NB4 (cell line): ENCODE measurements around the gene F7.
"Not testable (repeated sequence)": the region's sequence is repeated elsewhere in the genome, so short reads cannot be mapped to it uniquely, and the experiment has no call there.

Source experiments
- DNase-seq: peaks from one replicate; pipeline ENCODE4 v3.0.0; 2010; ENCODE audit warnings: low read depth
- H3K4me3 ChIP-seq: one replicate; pipeline ENCODE4 v1.5.1; 2011; ENCODE audit warnings: mild to moderate bottlenecking, low read depth, low read length, moderate library complexity
- CTCF ChIP-seq: IDR thresholded peaks from one replicate; pipeline ENCODE4 v1.5.1; 2012; ENCODE audit warnings: low read depth, low read length
- MAX ChIP-seq: IDR thresholded peaks from 2 replicates; pipeline ENCODE4 v1.6.1; 2011; ENCODE audit warnings: low read depth, low read length
- MYC ChIP-seq: IDR thresholded peaks from 2 replicates; pipeline ENCODE4 v1.6.1; 2011; ENCODE audit warnings: low read depth, low read length
- POLR2A ChIP-seq: IDR thresholded peaks from 2 replicates; pipeline ENCODE4 v1.6.1; 2011; ENCODE audit warnings: mild to moderate bottlenecking; ENCODE audit not compliant: insufficient read length; ENCODE audit errors: extremely low read depth

F7 gene

GRCh38 chr13:113109151-113110047 is 3.8 kb downstream of the F7 start:
- DNase-seq = no peak

GRCh38 chr13:113110048-113110851 is 4.7 kb downstream of the F7 start:
- DNase-seq = no peak
- no peak for TF ChIP-seq POLR2A
- H3K4me3 ChIP-seq = no peak overlapping the region

More at GRCh38 chr13:113109151-113110047, 3.8 kb downstream of the F7 start:
- H3K4me3 ChIP-seq = no peak overlapping the region
- TF ChIP-seq MAX (no peak), CTCF (no peak), POLR2A (no peak), MYC (no peak)

- H3K4me3 ChIP-seq = no peak overlapping the region
- no peak for TF ChIP-seq MYC
- TF ChIP-seq POLR2A = no peak
- no peak for TF ChIP-seq CTCF
- no peak for TF ChIP-seq MAX
- DNase-seq = no peak
Observed at GRCh38 chr13:113110852-113111315, 5.3 kb downstream of the F7 start.

GRCh38 chr13:113111821-113112220 is 6.2 kb downstream of the F7 start:
- H3K4me3 ChIP-seq, DNase-seq: not testable (repeated sequence)

GRCh38 chr13:113112475-113112874 is 6.9 kb downstream of the F7 start:
- not testable (repeated sequence) for DNase-seq, H3K4me3 ChIP-seq

- TF ChIP-seq MAX = no peak
- no peak for TF ChIP-seq POLR2A
- TF ChIP-seq CTCF = no peak
- no peak for TF ChIP-seq MYC
- no peak overlapping the region for H3K4me3 ChIP-seq
- no peak for DNase-seq
Observed at GRCh38 chr13:113112893-113113845, 7.6 kb downstream of the F7 start.

- no peak for DNase-seq
- H3K4me3 ChIP-seq = no peak overlapping the region
- TF ChIP-seq MAX (no peak), POLR2A (no peak), MYC (no peak), CTCF (no peak)
Observed at GRCh38 chr13:113113846-113114271, 8.3 kb downstream of the F7 start.
